Activated naive CD8-positive, alpha-beta T cell treated with anti-CD3 and anti-CD28 coated beads for 36 hours (primary cell): ENCODE results near the gene SWAP70. TPM values are rescaled to one million over a fixed set of nuclear protein-coding genes. Genes with fewer than 3 reads are reported as not detected.

Source experiments
- DNase-seq: peaks from one replicate; pipeline ENCODE4 v3.0.0; 2021
- H3K27ac Mint-ChIP-seq: one replicate; pipeline ENCODE4 v1.8.0; 2022; ENCODE audit warnings: mild to moderate bottlenecking, moderate library complexity, mixed read lengths
- H3K27me3 Mint-ChIP-seq: one replicate; pipeline ENCODE4 v1.8.0; 2022; ENCODE audit warnings: mild to moderate bottlenecking, mixed read lengths
- H3K36me3 Mint-ChIP-seq: one replicate; pipeline ENCODE4 v1.8.0; 2021; ENCODE audit warnings: mild to moderate bottlenecking, mixed read lengths
- H3K4me1 Mint-ChIP-seq: one replicate; pipeline ENCODE4 v1.8.0; 2021; ENCODE audit warnings: mixed read lengths
- H3K4me3 Mint-ChIP-seq: one replicate; pipeline ENCODE4 v1.8.0; 2022; ENCODE audit warnings: mild to moderate bottlenecking, moderate library complexity, mixed read lengths
- H3K9me3 Mint-ChIP-seq: one replicate; pipeline ENCODE4 v1.8.0; 2022; ENCODE audit warnings: mixed read lengths
- total RNA-seq, 2 experiments: library from RNA; stranded (reverse); gene quantifications; one replicate each; pipeline ENCODE4 v1.2.3, GENCODE V29; 2021

SWAP70 gene
- total RNA-seq, 2 experiments from 2014 or later, result 10.0 to 10.9 TPM

GRCh38 chr11:9665749-9666148 is 1.9 kb downstream of the SWAP70 start:
- H3K9me3 Mint-ChIP-seq, result peaks cover 14% of the 10 kb centered on the region
- H3K4me1 Mint-ChIP-seq, result peaks cover 16% of the 10 kb centered on the region
- H3K27me3 Mint-ChIP-seq, result peaks cover 29% of the 10 kb centered on the region
- H3K4me3 Mint-ChIP-seq, result no peak overlapping the region
- no peak overlapping the region for H3K27ac Mint-ChIP-seq
- peaks cover 14% of the 10 kb centered on the region for H3K36me3 Mint-ChIP-seq
- DNase-seq, result no peak

GRCh38 chr11:9669954-9670353 is 6.1 kb downstream of the SWAP70 start:
- no peak for DNase-seq

GRCh38 chr11:9672288-9672916 is 8.5 kb downstream of the SWAP70 start:
- H3K27ac Mint-ChIP-seq, result no peak overlapping the region
- H3K36me3 Mint-ChIP-seq, result no peaks in the 10 kb centered on the region
- DNase-seq, result no peak
- H3K9me3 Mint-ChIP-seq, result peaks cover 2% of the 10 kb centered on the region
- H3K4me3 Mint-ChIP-seq, result no peak overlapping the region
- H3K27me3 Mint-ChIP-seq, result no peaks in the 10 kb centered on the region
- peaks cover 4% of the 10 kb centered on the region for H3K4me1 Mint-ChIP-seq

More at GRCh38 chr11:9669954-9670353, 6.1 kb downstream of the SWAP70 start:
- Mint-ChIP-seq H3K9me3 (peaks cover 14% of the 10 kb centered on the region), H3K36me3 (peaks cover 14% of the 10 kb centered on the region), H3K4me1 (peaks cover 4% of the 10 kb centered on the region), H3K27me3 (no peaks in the 10 kb centered on the region), H3K27ac (no peak overlapping the region), H3K4me3 (no peak overlapping the region)

- no peak overlapping the region for H3K4me3 Mint-ChIP-seq
- H3K4me1 Mint-ChIP-seq, result peaks cover 4% of the 10 kb centered on the region
- H3K36me3 Mint-ChIP-seq, result no peaks in the 10 kb centered on the region
- peaks cover 2% of the 10 kb centered on the region for H3K9me3 Mint-ChIP-seq
- no peak for DNase-seq
- no peak overlapping the region for H3K27ac Mint-ChIP-seq
- no peaks in the 10 kb centered on the region for H3K27me3 Mint-ChIP-seq
Measured at GRCh38 chr11:9672918-9673317, 9.0 kb downstream of the SWAP70 start.

GRCh38 chr11:9675691-9676090 is 11.8 kb downstream of the SWAP70 start:
- Mint-ChIP-seq H3K27ac (no peak overlapping the region), H3K4me3 (no peak overlapping the region), H3K4me1 (no peaks in the 10 kb centered on the region), H3K36me3 (no peaks in the 10 kb centered on the region), H3K27me3 (no peaks in the 10 kb centered on the region), H3K9me3 (no peaks in the 10 kb centered on the region)
- no peak for DNase-seq

- no peaks in the 10 kb centered on the region for H3K36me3 Mint-ChIP-seq
- no peaks in the 10 kb centered on the region for H3K27me3 Mint-ChIP-seq
- no peaks in the 10 kb centered on the region for H3K4me1 Mint-ChIP-seq
- H3K9me3 Mint-ChIP-seq, result no peaks in the 10 kb centered on the region
- no peak overlapping the region for H3K4me3 Mint-ChIP-seq
- H3K27ac Mint-ChIP-seq, result no peak overlapping the region
- no peak for DNase-seq
Measured at GRCh38 chr11:9677951-9678350, 14.1 kb downstream of the SWAP70 start.

- H3K27me3 Mint-ChIP-seq, result no peaks in the 10 kb centered on the region
- no peak overlapping the region for H3K4me3 Mint-ChIP-seq
- H3K9me3 Mint-ChIP-seq, result no peaks in the 10 kb centered on the region
- H3K4me1 Mint-ChIP-seq, result no peaks in the 10 kb centered on the region
- no peak overlapping the region for H3K27ac Mint-ChIP-seq
- no peaks in the 10 kb centered on the region for H3K36me3 Mint-ChIP-seq
- no peak for DNase-seq
Measured at GRCh38 chr11:9678576-9678975, 14.7 kb downstream of the SWAP70 start.

- Mint-ChIP-seq H3K4me3 (no peak overlapping the region), H3K36me3 (no peaks in the 10 kb centered on the region), H3K4me1 (no peaks in the 10 kb centered on the region), H3K27ac (no peak overlapping the region), H3K9me3 (no peaks in the 10 kb centered on the region), H3K27me3 (no peaks in the 10 kb centered on the region)
- DNase-seq, result no peak
Measured at GRCh38 chr11:9680028-9680427, 16.2 kb downstream of the SWAP70 start.

- no peaks in the 10 kb centered on the region for H3K27me3 Mint-ChIP-seq
Measured at GRCh38 chr11:9681583-9682372, 17.9 kb downstream of the SWAP70 start.

GRCh38 chr11:9687711-9688477 is 24.0 kb downstream of the SWAP70 start:
- Mint-ChIP-seq H3K27ac (no peak overlapping the region), H3K4me3 (no peak overlapping the region), H3K27me3 (no peaks in the 10 kb centered on the region), H3K4me1 (peaks cover 2% of the 10 kb centered on the region), H3K9me3 (no peaks in the 10 kb centered on the region), H3K36me3 (no peaks in the 10 kb centered on the region)
- DNase-seq, result no peak

More at GRCh38 chr11:9681583-9682372, 17.9 kb downstream of the SWAP70 start:
- Mint-ChIP-seq H3K27ac (no peak overlapping the region), H3K36me3 (no peaks in the 10 kb centered on the region), H3K4me3 (no peak overlapping the region), H3K4me1 (no peaks in the 10 kb centered on the region), H3K9me3 (no peaks in the 10 kb centered on the region)
- no peak for DNase-seq

- no peak overlapping the region for H3K27ac Mint-ChIP-seq
- peak; percentile 18 for DNase-seq
- H3K36me3 Mint-ChIP-seq, result no peaks in the 10 kb centered on the region
- H3K27me3 Mint-ChIP-seq, result no peaks in the 10 kb centered on the region
- H3K9me3 Mint-ChIP-seq, result no peaks in the 10 kb centered on the region
- H3K4me1 Mint-ChIP-seq, result peaks cover 2% of the 10 kb centered on the region
- no peak overlapping the region for H3K4me3 Mint-ChIP-seq
Measured at GRCh38 chr11:9688716-9689511, 25.0 kb downstream of the SWAP70 start.

- H3K27me3 Mint-ChIP-seq, result no peaks in the 10 kb centered on the region
- H3K27ac Mint-ChIP-seq, result no peak overlapping the region
- no peaks in the 10 kb centered on the region for H3K9me3 Mint-ChIP-seq
- peaks cover 2% of the 10 kb centered on the region for H3K4me1 Mint-ChIP-seq
- peaks cover 7% of the 10 kb centered on the region for H3K36me3 Mint-ChIP-seq
- DNase-seq, result no peak
- H3K4me3 Mint-ChIP-seq, result no peak overlapping the region
Measured at GRCh38 chr11:9689721-9690120, 25.8 kb downstream of the SWAP70 start.

GRCh38 chr11:9691865-9692264 is 28.0 kb downstream of the SWAP70 start:
- Mint-ChIP-seq H3K27me3 (no peaks in the 10 kb centered on the region), H3K27ac (no peak overlapping the region), H3K4me3 (no peak overlapping the region), H3K4me1 (peaks cover 2% of the 10 kb centered on the region), H3K36me3 (peaks cover 14% of the 10 kb centered on the region), H3K9me3 (peaks cover 2% of the 10 kb centered on the region)
- DNase-seq, result no peak

- Mint-ChIP-seq H3K27me3 (no peaks in the 10 kb centered on the region), H3K36me3 (peaks cover 14% of the 10 kb centered on the region), H3K4me1 (peaks cover 2% of the 10 kb centered on the region), H3K4me3 (no peak overlapping the region), H3K27ac (no peak overlapping the region), H3K9me3 (peaks cover 2% of the 10 kb centered on the region)
- DNase-seq, result no peak
Measured at GRCh38 chr11:9692691-9693090, 28.8 kb downstream of the SWAP70 start.
